HEK293 (cell line): ENCODE measurements around the gene S100A16.
"Not testable (repeated sequence)": the region's sequence is repeated elsewhere in the genome, so short reads cannot be mapped to it uniquely, and the experiment has no call there.

Experiments
- CTCF ChIA-PET: fragments of 350-600 bp; formaldehyde crosslinking; extraction: SDS; loops from one replicate; lab custom pipeline; 2021; ENCODE audit warnings: antibody characterized with exemption; lab: Yijun Ruan, JAX
- POLR2A ChIA-PET: fragments of 300-600 bp; formaldehyde crosslinking; extraction: SDS; loops from one replicate; lab custom pipeline; 2020; ENCODE audit warnings: antibody characterized with exemption, inconsistent platforms; lab: Yijun Ruan, JAX
- H3K27ac ChIP-seq: fragments of 200-500 bp; sonication (Bioruptor generic); 2 replicates; pipeline ENCODE4 v1.5.1; 2014; ENCODE audit warnings: low read depth, low read length, control low read depth, inconsistent platforms; ENCODE audit errors: extremely low read depth
- H3K36me3 ChIP-seq, 2 experiments: fragments of 200-500 bp in 1 of 2; sonication (Bioruptor generic) in 1 of 2; 1 replicate in 1 of 2; 2 replicates in 1 of 2; pipeline ENCODE4 v1.5.1; 2014 to 2017; ENCODE audit warnings: inconsistent platforms in 2 of 2, low read length in 2 of 2; ENCODE audit not compliant: control insufficient read depth in 2 of 2, insufficient read depth in 1 of 2
- H3K4me1 ChIP-seq: fragments of 200-500 bp; sonication (Bioruptor generic); 2 replicates; pipeline ENCODE4 v1.5.1; 2014; ENCODE audit warnings: mild to moderate bottlenecking, low read length, inconsistent platforms; ENCODE audit not compliant: control insufficient read depth, insufficient read depth
- H3K4me3 ChIP-seq: 2 replicates; pipeline ENCODE4 v1.5.1; 2011; ENCODE audit warnings: low read depth, mild to moderate bottlenecking, control low read depth, low read length, moderate library complexity
- H3K9me3 ChIP-seq: fragments of 200-500 bp; sonication (Bioruptor generic); 2 replicates; pipeline ENCODE4 v1.5.1; 2014; ENCODE audit warnings: low read depth, low read length, inconsistent platforms; ENCODE audit not compliant: control insufficient read depth, insufficient read depth
- BCL11B ChIP-seq: fragments of 450-650 bp; formaldehyde crosslinking; IDR thresholded peaks from 2 replicates; pipeline ENCODE4 v1.5.1; 2016; ENCODE audit warnings: low read depth, missing biosample characterization, missing genetic modification characterization
- KLF10 ChIP-seq: fragments of 450-650 bp; IDR thresholded peaks from 2 replicates; pipeline ENCODE4 v1.5.1; 2018; ENCODE audit warnings: missing biosample characterization, mild to moderate bottlenecking, missing genetic modification characterization
- MYNN ChIP-seq: fragments of 450-650 bp; formaldehyde crosslinking; IDR thresholded peaks from 2 replicates; pipeline ENCODE4 v1.5.1; 2016; ENCODE audit warnings: missing biosample characterization, missing genetic modification characterization, borderline replicate concordance
- TCF7L2 ChIP-seq: IDR thresholded peaks from 2 replicates; pipeline ENCODE4 v1.6.1; 2011; ENCODE audit warnings: low read depth, mild to moderate bottlenecking, inconsistent platforms, low read length, moderate library complexity, borderline replicate concordance
- ZNF138 ChIP-seq: fragments of 450-650 bp; formaldehyde crosslinking; IDR thresholded peaks from 2 replicates; pipeline ENCODE4 v1.5.1; 2016; ENCODE audit warnings: missing biosample characterization, missing genetic modification characterization, borderline replicate concordance
- ZNF223 ChIP-seq: fragments of 450-650 bp; formaldehyde crosslinking; IDR thresholded peaks from 2 replicates; pipeline ENCODE4 v1.5.1; 2016; ENCODE audit warnings: missing biosample characterization, missing genetic modification characterization
- ZNF433 ChIP-seq: fragments of 450-650 bp; formaldehyde crosslinking; IDR thresholded peaks from 2 replicates; pipeline ENCODE4 v1.5.1; 2016; ENCODE audit warnings: missing biosample characterization, missing genetic modification characterization, low read depth
- ZNF768 ChIP-seq: fragments of 450-650 bp; formaldehyde crosslinking; IDR thresholded peaks from 2 replicates; pipeline ENCODE4 v1.5.1; 2018; ENCODE audit warnings: missing biosample characterization, mild to moderate bottlenecking, missing genetic modification characterization
- ZNF837 ChIP-seq: fragments of 450-650 bp; formaldehyde crosslinking; IDR thresholded peaks from 2 replicates; pipeline ENCODE4 v1.5.1; 2016; ENCODE audit warnings: missing biosample characterization, missing genetic modification characterization
- TF ChIP-seq, protein P1 (sequence below): fragments of 450-650 bp; formaldehyde crosslinking; IDR thresholded peaks from 2 replicates; pipeline ENCODE4 v1.5.1; 2016; ENCODE audit warnings: missing biosample characterization, missing genetic modification characterization, borderline replicate concordance
- TF ChIP-seq, protein P2 (sequence below): fragments of 450-650 bp; formaldehyde crosslinking; IDR thresholded peaks from 2 replicates; pipeline ENCODE4 v1.5.1; 2016; ENCODE audit warnings: missing biosample characterization, missing genetic modification characterization
- TF ChIP-seq, protein P3 (sequence below): fragments of 450-650 bp; formaldehyde crosslinking; IDR thresholded peaks from 2 replicates; pipeline ENCODE4 v1.5.1; 2017; ENCODE audit warnings: missing biosample characterization, missing genetic modification characterization

Gene S100A16

DNA sequence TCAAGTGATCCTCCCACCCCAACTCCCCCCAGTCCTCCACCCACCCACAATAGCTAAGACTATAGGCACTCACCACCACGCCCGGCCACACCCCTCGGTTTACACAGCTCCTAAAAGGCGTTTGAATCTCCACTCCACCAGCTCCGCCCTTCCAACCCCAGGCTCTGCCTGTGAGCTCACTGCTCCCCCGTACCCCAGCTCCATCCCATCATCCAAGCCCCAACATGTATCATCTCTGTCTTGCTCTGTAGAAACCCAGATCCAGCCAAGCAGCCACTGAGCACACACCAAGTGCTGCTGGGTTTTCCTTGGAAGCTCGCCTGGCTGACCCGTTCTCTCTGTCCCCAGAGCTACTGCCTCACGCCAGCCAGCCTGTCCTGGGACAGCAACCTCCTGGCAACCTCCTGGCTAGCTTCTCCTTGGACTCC lies 35.3 kb downstream of the S100A16 start (continued):
- TF ChIP-seq, protein P1, sequence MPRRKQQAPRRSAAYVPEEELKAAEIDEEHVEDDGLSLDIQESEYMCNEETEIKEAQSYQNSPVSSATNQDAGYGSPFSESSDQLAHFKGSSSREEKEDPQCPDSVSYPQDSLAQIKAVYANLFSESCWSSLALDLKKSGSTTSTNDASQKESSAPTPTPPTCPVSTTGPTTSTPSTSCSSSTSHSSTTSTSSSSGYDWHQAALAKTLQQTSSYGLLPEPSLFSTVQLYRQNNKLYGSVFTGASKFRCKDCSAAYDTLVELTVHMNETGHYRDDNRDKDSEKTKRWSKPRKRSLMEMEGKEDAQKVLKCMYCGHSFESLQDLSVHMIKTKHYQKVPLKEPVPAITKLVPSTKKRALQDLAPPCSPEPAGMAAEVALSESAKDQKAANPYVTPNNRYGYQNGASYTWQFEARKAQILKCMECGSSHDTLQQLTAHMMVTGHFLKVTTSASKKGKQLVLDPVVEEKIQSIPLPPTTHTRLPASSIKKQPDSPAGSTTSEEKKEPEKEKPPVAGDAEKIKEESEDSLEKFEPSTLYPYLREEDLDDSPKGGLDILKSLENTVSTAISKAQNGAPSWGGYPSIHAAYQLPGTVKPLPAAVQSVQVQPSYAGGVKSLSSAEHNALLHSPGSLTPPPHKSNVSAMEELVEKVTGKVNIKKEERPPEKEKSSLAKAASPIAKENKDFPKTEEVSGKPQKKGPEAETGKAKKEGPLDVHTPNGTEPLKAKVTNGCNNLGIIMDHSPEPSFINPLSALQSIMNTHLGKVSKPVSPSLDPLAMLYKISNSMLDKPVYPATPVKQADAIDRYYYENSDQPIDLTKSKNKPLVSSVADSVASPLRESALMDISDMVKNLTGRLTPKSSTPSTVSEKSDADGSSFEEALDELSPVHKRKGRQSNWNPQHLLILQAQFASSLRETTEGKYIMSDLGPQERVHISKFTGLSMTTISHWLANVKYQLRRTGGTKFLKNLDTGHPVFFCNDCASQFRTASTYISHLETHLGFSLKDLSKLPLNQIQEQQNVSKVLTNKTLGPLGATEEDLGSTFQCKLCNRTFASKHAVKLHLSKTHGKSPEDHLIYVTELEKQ (tag by site-specific recombination) = no peak
- TF ChIP-seq KLF10 (tag by site-specific recombination) = no peak

DNA sequence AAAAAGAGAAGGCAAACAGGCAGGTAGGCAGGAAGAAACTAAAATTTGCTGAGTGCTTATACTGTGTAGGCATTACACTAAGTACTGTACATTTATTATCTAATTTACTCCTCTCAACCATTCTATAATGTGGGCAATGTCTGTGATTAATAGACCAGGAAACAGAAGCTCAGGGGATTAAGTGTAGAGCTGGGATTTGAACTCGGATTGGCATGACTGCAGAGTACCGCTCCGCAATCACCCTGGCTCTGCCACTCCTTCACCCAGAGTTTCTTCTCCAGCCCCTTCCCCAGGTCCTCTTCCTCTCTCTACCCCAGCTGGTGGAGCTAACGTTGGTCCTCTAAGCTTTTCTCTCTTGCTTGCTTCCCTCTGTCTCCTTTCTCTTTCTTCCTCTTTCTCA lies 35.8 kb downstream of the S100A16 start:
- Histone ChIP-seq H3K36me3 (no peaks in the 10 kb centered on the region), H3K4me1 (no peaks in the 10 kb centered on the region), H3K4me3 (no peak overlapping the region), H3K27ac (no peak overlapping the region), H3K9me3 (no peaks in the 10 kb centered on the region)
- TF ChIP-seq, protein P2, sequence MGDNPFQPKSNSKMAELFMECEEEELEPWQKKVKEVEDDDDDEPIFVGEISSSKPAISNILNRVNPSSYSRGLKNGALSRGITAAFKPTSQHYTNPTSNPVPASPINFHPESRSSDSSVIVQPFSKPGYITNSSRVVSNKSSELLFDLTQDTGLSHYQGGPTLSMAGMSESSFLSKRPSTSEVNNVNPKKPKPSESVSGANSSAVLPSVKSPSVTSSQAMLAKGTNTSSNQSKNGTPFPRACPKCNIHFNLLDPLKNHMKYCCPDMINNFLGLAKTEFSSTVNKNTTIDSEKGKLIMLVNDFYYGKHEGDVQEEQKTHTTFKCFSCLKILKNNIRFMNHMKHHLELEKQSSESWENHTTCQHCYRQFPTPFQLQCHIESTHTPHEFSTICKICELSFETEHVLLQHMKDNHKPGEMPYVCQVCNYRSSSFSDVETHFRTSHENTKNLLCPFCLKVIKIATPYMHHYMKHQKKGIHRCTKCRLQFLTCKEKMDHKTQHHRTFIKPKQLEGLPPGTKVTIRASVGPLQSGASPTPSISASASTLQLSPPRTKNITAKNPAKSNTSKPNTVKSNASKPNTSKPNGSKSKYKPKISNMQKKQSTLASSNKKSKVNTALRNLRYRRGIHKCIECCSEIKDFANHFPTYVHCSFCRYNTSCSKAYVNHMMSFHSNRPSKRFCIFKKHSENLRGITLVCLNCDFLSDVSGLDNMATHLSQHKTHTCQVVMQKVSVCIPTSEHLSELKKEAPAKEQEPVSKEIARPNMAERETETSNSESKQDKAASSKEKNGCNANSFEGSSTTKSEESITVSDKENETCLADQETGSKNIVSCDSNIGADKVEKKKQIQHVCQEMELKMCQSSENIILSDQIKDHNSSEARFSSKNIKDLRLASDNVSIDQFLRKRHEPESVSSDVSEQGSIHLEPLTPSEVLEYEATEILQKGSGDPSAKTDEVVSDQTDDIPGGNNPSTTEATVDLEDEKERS = no peak
- TF ChIP-seq, protein P3, sequence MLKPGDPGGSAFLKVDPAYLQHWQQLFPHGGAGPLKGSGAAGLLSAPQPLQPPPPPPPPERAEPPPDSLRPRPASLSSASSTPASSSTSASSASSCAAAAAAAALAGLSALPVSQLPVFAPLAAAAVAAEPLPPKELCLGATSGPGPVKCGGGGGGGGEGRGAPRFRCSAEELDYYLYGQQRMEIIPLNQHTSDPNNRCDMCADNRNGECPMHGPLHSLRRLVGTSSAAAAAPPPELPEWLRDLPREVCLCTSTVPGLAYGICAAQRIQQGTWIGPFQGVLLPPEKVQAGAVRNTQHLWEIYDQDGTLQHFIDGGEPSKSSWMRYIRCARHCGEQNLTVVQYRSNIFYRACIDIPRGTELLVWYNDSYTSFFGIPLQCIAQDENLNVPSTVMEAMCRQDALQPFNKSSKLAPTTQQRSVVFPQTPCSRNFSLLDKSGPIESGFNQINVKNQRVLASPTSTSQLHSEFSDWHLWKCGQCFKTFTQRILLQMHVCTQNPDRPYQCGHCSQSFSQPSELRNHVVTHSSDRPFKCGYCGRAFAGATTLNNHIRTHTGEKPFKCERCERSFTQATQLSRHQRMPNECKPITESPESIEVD (tag by site-specific recombination) = no peak
- no peak for TF ChIP-seq ZNF433 (tag by site-specific recombination)
- TF ChIP-seq BCL11B = no peak
- no peak for TF ChIP-seq ZNF223 (tag by site-specific recombination)
- no peak for TF ChIP-seq TCF7L2
- TF ChIP-seq ZNF768 (tag by site-specific recombination) = no peak
- TF ChIP-seq ZNF837 (tag by site-specific recombination) = no peak
- no peak for TF ChIP-seq MYNN
- no peak for TF ChIP-seq ZNF138 (tag by site-specific recombination)
- POLR2A ChIA-PET = interaction anchor here (0.7 to 1.7 kb wide), 6 partner anchors 9 to 70 kb away, joined by 4 to 11 read pairs (median 6); partner anchors contain the start of genes CHTOP and S100A13
- CTCF ChIA-PET = interaction anchor here (1.1 to 2.8 kb wide), 7 partner anchors 8 to 67 kb away, joined by 3 to 24 read pairs (median 5); partner anchors contain the start of genes S100A1 and S100A13

DNA sequence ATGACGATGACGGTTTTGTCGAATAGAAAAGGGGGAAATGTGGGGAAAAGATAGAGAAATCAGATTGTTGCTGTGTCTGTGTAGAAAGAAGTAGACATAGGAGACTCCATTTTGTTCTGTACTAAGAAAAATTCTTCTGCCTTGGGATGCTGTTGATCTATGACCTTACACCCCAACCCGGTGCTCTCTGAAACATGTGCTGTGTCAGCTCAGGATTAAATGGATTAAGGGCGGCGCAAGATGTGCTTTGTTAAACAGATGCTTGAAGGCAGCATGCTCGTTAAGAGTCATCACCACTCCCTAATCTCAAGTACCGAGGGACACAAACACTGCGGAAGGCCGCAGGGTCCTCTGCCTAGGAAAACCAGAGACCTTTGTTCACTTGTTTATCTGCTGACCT lies 37.4 kb downstream of the S100A16 start:
- not testable (repeated sequence) for H3K4me1 ChIP-seq, H3K4me3 ChIP-seq, H3K9me3 ChIP-seq, H3K36me3 ChIP-seq, H3K27ac ChIP-seq
- CTCF ChIA-PET = interaction anchor here (0.9 to 2.3 kb wide), 4 partner anchors 7 to 66 kb away, joined by 3 to 11 read pairs (median 4); partner anchors contain the start of gene S100A13
- POLR2A ChIA-PET = interaction anchor here (1.0 kb wide), 1 partner anchor 8 kb away, joined by 3 read pairs; no protein-coding TSS in a partner anchor

DNA sequence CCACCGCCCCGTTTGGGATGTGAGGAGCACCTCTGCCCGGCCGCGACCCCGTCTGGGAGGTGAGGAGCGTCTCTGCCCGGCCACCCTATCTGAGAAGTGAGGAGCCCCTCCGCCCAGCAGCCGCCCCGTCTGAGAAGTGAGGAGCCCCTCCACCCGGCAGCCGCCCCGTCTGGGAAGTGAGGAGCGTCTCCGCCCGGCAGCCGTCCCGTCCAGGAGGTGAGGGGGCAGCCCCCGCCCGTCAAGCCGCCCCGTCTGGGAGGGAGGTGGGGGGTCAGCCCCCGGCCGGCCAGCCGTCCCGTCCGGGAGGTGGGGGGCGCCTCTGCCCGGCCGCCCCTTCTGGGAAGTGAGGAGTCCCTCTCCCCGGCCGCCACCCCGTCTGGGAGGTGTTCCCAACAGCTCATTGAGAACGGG lies 37.9 kb downstream of the S100A16 start:
- POLR2A ChIA-PET = not testable (repeated sequence)

More for the DNA sequence above, 37.9 kb downstream of the S100A16 start:
- H3K4me1 ChIP-seq, H3K27ac ChIP-seq, H3K36me3 ChIP-seq, H3K9me3 ChIP-seq, CTCF ChIA-PET, H3K4me3 ChIP-seq: not testable (repeated sequence)
